ENCODE data around the gene TAC3. TPM values are rescaled to one million over a fixed set of nuclear protein-coding genes. Genes with fewer than 3 reads are reported as not detected.

The TAC3 gene
- total and polyA plus RNA-seq, 2 of the 4 experiments (the other 2 are of a cell fraction): 0.94 TPM; not detected in 1

DNA sequence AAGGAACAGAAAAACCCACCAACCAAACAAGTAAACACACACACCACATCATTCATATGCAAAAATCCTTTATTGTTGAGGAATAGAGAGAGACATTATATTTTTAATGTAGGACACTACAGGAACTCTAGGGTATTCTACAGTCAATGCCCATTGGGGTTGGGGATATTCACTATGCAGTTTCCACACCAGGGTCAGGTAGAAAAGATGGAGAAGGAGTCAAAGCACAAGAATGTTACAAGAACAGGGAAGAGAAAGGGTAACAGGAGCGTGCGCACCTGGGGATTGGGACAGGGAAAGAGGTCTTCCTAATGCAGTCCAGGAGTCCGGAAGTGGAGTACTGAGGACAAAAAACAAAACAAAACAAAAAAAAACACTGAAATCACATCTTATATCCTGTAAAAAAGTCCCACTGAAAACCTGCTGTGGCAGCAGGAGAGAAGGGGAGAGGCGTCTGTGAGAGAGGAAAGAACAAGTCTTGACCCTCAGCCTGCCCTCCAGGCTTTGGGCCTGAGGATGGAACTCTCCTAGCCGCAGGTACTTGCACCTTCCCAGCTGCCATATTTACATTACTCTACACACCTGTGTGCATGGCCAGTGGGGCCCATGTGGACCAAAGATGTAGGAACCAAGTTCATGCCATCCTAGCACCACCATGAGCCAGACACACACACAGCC lies 6.2 kb downstream of the TAC3 start:
- no peak overlapping the region for H4K5ac ChIP-seq (ENCODE audit: low read depth, low read length)
- no peak overlapping the region for H3K56ac ChIP-seq (ENCODE audit: extremely low read depth, insufficient read depth, low read length)
- H3K9me1 ChIP-seq (ENCODE audit: insufficient read depth, low read length): no peaks in the 10 kb centered on the region
- no peak overlapping the region for H2AFZ ChIP-seq (replicated peaks; ENCODE audit: low read length, poor library complexity)
- H2BK120ac ChIP-seq (ENCODE audit: low read depth, low read length): no peak overlapping the region
- no TSS peak for BruUV-seq (replicated peaks)
- no peak overlapping the region for H3K14ac ChIP-seq (replicated peaks; ENCODE audit: low read depth, low read length)
- H2BK20ac ChIP-seq (ENCODE audit: low read depth, low read length): no peak overlapping the region
- H2BK5ac ChIP-seq (ENCODE audit: low read depth, low read length, poor library complexity, severe bottlenecking): no peak overlapping the region
- peaks cover 27% of the 10 kb centered on the region for H3K27me3 ChIP-seq (ENCODE audit: control insufficient read depth, insufficient read depth, low read length)
- peaks cover 9 to 16% of the 10 kb centered on the region in 2 experiments for H3K79me1 ChIP-seq (ENCODE audit: low read depth in 1 of 2, low read length in 2 of 2)
- CTCF ChIA-PET: no interaction called here
- no peak overlapping the region for H4K91ac ChIP-seq (ENCODE audit: insufficient read depth, low read depth, low read length)
- H2AK9ac ChIP-seq (replicated peaks; ENCODE audit: low read depth, low read length, poor library complexity): no peak overlapping the region
- H3K18ac ChIP-seq (ENCODE audit: low read depth, low read length): no peak overlapping the region
- H2BK15ac ChIP-seq (ENCODE audit: low read depth, low read length): no peak overlapping the region
- 83% methylated on average over 1 of the region's 5 CpGs; no CpG with 5 or more reads in 1 of the 2 experiments for WGBS, 2 experiments (ENCODE audit: extremely low coverage in 2 of 2, insufficient read length in 1 of 2)
- no peak overlapping the region for H3K4me2 ChIP-seq (ENCODE audit: low read depth, low read length)
- H4K20me1 ChIP-seq (ENCODE audit: insufficient read depth, low read length): no peaks in the 10 kb centered on the region
- H3K4me1 ChIP-seq (ENCODE audit: control insufficient read depth, insufficient read depth, low read length): peaks cover 6% of the 10 kb centered on the region
- POLR2A ChIA-PET (ENCODE audit: unreplicated experiment): no interaction called here
- no peaks in the 10 kb centered on the region for H3K36me3 ChIP-seq (ENCODE audit: control insufficient read depth, insufficient read depth, low read length)
- in situ Hi-C loops (cut with MboI; ENCODE audit: low sequenced_read_pairs) (loop anchor here (5.0 to 10.0 kb wide), 2 partner anchors 102 to 375 kb away; partner anchors contain the start of genes BAZ2A and STAT6), intact Hi-C loops (cut with micrococcal nuclease) (loop anchor here (10.0 kb wide), 1 partner anchor 365 kb away; the partner anchor contains the start of gene ATP5F1B), dilution Hi-C loops (cut with HindIII; ENCODE audit: low sequenced_read_pairs, unreplicated experiment) (no loop called here)
- H3K4me3 ChIP-seq (ENCODE audit: insufficient read depth, low read depth, low read length): no peak overlapping the region
- ATAC-seq (ENCODE audit: low read depth): no peak
- H3K9ac ChIP-seq (ENCODE audit: low read depth, low read length): no peak overlapping the region
- H4K8ac ChIP-seq (ENCODE audit: low read depth in 2 of 2, low read length in 2 of 2): no peak overlapping the region
- TF ChIP-seq RCOR1 (IDR thresholded peaks at IDR 0.05; ENCODE audit: insufficient replicate concordance, low read length) (no peak), SMC3 (IDR thresholded peaks at IDR 0.05; ENCODE audit: low read depth, low read length) (no peak), MAZ (IDR thresholded peaks at IDR 0.05; ENCODE audit: borderline replicate concordance, low read depth, low read length) (no peak), RAD21 (IDR thresholded peaks at IDR 0.05; ENCODE audit: low read length) (no peak), POLR2A (IDR thresholded peaks at IDR 0.05; ENCODE audit: low read depth, low read length) (no peak), BHLHE40 (IDR thresholded peaks at IDR 0.05; ENCODE audit: low read depth, low read length) (no peak), MAFK (IDR thresholded peaks at IDR 0.05; ENCODE audit: low read depth, low read length) (no peak), CHD1 (IDR thresholded peaks at IDR 0.05; ENCODE audit: low read depth, low read length) (no peak), CEBPB (IDR thresholded peaks at IDR 0.05; ENCODE audit: low read depth, low read length) (no peak), NFE2L2 (IDR thresholded peaks at IDR 0.05; ENCODE audit: low read depth, low read length) (no peak)
- TF ChIP-seq, protein P1, sequence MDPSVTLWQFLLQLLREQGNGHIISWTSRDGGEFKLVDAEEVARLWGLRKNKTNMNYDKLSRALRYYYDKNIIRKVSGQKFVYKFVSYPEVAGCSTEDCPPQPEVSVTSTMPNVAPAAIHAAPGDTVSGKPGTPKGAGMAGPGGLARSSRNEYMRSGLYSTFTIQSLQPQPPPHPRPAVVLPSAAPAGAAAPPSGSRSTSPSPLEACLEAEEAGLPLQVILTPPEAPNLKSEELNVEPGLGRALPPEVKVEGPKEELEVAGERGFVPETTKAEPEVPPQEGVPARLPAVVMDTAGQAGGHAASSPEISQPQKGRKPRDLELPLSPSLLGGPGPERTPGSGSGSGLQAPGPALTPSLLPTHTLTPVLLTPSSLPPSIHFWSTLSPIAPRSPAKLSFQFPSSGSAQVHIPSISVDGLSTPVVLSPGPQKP (IDR thresholded peaks at IDR 0.05; ENCODE audit: borderline replicate concordance, low read depth, low read length): no peak
- TF ChIP-seq, protein P2, sequence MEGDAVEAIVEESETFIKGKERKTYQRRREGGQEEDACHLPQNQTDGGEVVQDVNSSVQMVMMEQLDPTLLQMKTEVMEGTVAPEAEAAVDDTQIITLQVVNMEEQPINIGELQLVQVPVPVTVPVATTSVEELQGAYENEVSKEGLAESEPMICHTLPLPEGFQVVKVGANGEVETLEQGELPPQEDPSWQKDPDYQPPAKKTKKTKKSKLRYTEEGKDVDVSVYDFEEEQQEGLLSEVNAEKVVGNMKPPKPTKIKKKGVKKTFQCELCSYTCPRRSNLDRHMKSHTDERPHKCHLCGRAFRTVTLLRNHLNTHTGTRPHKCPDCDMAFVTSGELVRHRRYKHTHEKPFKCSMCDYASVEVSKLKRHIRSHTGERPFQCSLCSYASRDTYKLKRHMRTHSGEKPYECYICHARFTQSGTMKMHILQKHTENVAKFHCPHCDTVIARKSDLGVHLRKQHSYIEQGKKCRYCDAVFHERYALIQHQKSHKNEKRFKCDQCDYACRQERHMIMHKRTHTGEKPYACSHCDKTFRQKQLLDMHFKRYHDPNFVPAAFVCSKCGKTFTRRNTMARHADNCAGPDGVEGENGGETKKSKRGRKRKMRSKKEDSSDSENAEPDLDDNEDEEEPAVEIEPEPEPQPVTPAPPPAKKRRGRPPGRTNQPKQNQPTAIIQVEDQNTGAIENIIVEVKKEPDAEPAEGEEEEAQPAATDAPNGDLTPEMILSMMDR (conservative IDR thresholded peaks at IDR 0.05; ENCODE audit: low read depth, low read length): no peak
- TF ChIP-seq, protein P3, sequence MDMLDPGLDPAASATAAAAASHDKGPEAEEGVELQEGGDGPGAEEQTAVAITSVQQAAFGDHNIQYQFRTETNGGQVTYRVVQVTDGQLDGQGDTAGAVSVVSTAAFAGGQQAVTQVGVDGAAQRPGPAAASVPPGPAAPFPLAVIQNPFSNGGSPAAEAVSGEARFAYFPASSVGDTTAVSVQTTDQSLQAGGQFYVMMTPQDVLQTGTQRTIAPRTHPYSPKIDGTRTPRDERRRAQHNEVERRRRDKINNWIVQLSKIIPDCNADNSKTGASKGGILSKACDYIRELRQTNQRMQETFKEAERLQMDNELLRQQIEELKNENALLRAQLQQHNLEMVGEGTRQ (IDR thresholded peaks at IDR 0.05; ENCODE audit: low read depth, low read length): no peak
- H3K27ac ChIP-seq (ENCODE audit: insufficient read depth, low read length): no peak overlapping the region
- H3K9me3 ChIP-seq (ENCODE audit: control insufficient read depth, insufficient read depth, low read length): no peaks in the 10 kb centered on the region
- DNase-seq: no peak
- no peak overlapping the region for H3K4ac ChIP-seq (ENCODE audit: low read depth, low read length)
- H2AK5ac ChIP-seq (ENCODE audit: low read depth, low read length): peak overlapping the region; percentile 2; the same call in 1 of the 2 replicates
- H3K23ac ChIP-seq (ENCODE audit: low read depth, low read length): no peak overlapping the region
